Body of pancreas (tissue), 4 donors: ENCODE results near the gene MAPK9. TPM values are rescaled to one million over a fixed set of nuclear protein-coding genes. Genes with fewer than 3 reads are reported as not detected.

ENCODE experiments used
- ATAC-seq: fragments of 150-250 bp; one replicate; pipeline ENCODE4 v1.9.1; 2016
- DNase-seq, 4 donors: peaks; one replicate each; pipeline ENCODE4 v3.0.0-alpha.2; 2019
- H3K27ac ChIP-seq, 4 donors: fragments of 200-600 bp; sonication (generic); 1 replicate in 3 of 4; 2 replicates in 1 of 4; pipeline versions ENCODE4 v1.5.1 to v1.6.1; 2016 to 2019; ENCODE audit warnings: mild to moderate bottlenecking in 1 of 4, mixed read lengths in 1 of 4, moderate library complexity in 1 of 4
- H3K27me3 ChIP-seq, 2 donors: fragments of 200-600 bp; sonication (generic); one replicate each; pipeline ENCODE4 v1.6.0; 2016; ENCODE audit warnings: mild to moderate bottlenecking in 1 of 2
- H3K36me3 ChIP-seq, 2 donors: fragments of 200-600 bp; sonication (generic); replicated peaks in 1 of 2; 2 replicates each; pipeline ENCODE4 v1.5.1; 2016; ENCODE audit warnings: low read depth in 2 of 2; ENCODE audit not compliant: insufficient read depth in 1 of 2
- H3K4me1 ChIP-seq: fragments of 200-600 bp; sonication (generic); one replicate; pipeline ENCODE4 v1.6.0; 2016
- H3K4me3 ChIP-seq, 2 donors: fragments of 200-600 bp; sonication (generic); 1 replicate in 1 of 2; 2 replicates in 1 of 2; pipeline ENCODE4 v1.5.1; 2016 to 2019
- H3K9me3 ChIP-seq, 3 donors: fragments of 200-600 bp; sonication (generic); 1 replicate in 2 of 3; 2 replicates in 1 of 3; pipeline ENCODE4 v1.5.1; 2016
- POLR2A ChIP-seq, 3 donors: fragments of 450-650 bp; IDR thresholded peaks; one replicate each; pipeline ENCODE4 v1.6.1; 2016; ENCODE audit warnings: antibody characterized with exemption in 3 of 3, mild to moderate bottlenecking in 2 of 3
- WGBS, 2 donors: methylation state at CpG; one replicate each; pipeline ENCODE4 v1.1.5; 2017; 5-methylcytosine and 5-hydroxymethylcytosine counted together
- intact Hi-C: fragments of 100-400 bp; cut with DNase I; formaldehyde crosslinking; loops from one replicate; pipeline ENCODE4 v1.15.1; 2023
- total RNA-seq, 2 donors: library from RNA; depleted of rRNA; stranded (reverse); fragments of >200 nt; gene quantifications; one replicate each; pipeline ENCODE4 v1.1.0, GENCODE V29; 2016
- TF ChIP-seq, protein P1 (sequence below), 7 experiments: fragments of 450-650 bp in 4 of 7; fragments of 200-600 bp in 3 of 7; sonication (generic) in 3 of 7; IDR thresholded peaks; one replicate each; pipeline ENCODE4 v1.5.1; 2016 to 2019; ENCODE audit warnings: antibody characterized with exemption in 7 of 7

Gene MAPK9
- total RNA-seq, 2 donors from 2014 or later = 20.4 to 33.2 TPM

DNA sequence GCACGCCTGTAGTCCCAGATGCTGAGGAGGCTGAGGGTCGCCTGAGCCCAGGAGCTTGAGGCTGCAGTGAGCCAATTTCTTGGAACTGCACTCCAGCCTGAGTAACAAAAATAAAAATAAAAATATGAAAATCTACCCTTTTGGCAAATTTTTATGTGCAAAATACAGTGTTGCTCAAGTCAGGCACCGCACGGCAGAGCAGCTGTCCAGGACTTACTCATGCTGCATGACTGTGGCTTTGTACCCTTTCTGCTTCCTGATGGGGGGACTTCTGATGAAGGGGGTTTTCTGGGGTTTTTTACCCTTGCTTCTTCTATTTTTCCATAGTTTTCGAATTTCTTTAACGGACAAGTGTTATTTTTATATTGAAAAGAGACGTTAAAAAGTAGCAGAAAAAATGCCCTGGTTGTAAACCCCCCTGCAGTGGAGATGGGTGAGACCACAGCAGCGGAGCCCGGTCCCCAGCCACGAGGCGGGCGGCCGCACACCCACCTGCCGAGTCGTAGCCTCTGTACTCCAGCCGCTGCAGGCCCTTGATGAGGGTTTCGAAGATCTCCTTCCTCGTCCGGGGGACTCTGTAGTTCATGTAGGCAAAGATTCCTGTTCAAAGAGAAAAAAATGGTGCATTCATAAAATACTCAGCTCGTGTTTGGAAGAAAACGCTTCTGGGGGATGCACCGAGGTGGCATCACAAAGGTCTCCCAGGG, 46.3 kb upstream of the MAPK9 start:
- H3K27me3 ChIP-seq = no peaks in the 10 kb centered on the region
- intact Hi-C loops = no loop called here
- no peaks in the 10 kb centered on the region for H3K36me3 ChIP-seq
- 89 to 90% methylated on average over 22 of the region's 22 CpGs for WGBS, 2 donors
- TF ChIP-seq, protein P1, sequence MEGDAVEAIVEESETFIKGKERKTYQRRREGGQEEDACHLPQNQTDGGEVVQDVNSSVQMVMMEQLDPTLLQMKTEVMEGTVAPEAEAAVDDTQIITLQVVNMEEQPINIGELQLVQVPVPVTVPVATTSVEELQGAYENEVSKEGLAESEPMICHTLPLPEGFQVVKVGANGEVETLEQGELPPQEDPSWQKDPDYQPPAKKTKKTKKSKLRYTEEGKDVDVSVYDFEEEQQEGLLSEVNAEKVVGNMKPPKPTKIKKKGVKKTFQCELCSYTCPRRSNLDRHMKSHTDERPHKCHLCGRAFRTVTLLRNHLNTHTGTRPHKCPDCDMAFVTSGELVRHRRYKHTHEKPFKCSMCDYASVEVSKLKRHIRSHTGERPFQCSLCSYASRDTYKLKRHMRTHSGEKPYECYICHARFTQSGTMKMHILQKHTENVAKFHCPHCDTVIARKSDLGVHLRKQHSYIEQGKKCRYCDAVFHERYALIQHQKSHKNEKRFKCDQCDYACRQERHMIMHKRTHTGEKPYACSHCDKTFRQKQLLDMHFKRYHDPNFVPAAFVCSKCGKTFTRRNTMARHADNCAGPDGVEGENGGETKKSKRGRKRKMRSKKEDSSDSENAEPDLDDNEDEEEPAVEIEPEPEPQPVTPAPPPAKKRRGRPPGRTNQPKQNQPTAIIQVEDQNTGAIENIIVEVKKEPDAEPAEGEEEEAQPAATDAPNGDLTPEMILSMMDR (IDR thresholded peaks at IDR 0.05) = no peak
- TF ChIP-seq POLR2A (IDR thresholded peaks at IDR 0.05) = no peak
- H3K4me3 ChIP-seq = no peak overlapping the region
- DNase-seq = no peak
- no peak for ATAC-seq
- no peak overlapping the region for H3K27ac ChIP-seq
- H3K4me1 ChIP-seq = peaks cover 11% of the 10 kb centered on the region
- H3K9me3 ChIP-seq = no peaks in the 10 kb centered on the region

DNA sequence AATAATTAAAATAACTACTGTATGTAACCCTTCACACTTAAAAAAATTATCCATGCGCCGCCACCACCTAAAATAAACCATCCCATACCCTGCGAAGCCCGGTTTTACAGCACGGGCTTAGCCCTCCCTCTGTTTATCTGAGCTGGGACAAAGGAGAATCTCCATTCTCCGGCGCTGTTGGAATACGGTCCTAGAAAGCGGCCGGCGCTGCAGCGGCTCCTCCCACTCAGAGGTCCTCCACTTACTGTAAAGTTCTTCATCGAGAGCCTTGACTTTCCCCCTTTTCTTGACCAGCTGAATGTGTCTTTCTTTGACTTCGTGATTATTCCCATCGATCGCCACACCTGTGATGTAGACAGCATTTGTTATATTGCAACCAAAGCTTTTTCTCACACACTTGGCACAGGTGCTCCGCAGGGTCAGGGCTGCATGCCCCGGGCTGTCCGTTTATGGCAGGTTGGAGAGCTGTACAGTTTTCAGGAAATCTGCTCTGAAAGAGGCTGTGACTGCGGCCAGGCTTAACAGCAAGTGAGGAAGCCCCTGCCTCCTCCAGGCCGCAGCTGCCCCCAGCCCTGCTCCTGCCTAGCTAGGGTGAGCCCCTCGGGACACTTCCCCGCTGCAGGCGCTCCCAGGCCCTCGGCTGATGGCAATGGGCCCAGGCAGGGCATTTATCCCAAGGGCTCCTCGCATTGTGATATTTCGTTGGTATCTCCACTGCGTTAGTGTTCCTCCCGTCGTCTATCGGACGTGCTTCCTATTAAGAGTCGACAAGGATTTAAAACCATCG, 44.5 kb upstream of the MAPK9 start:
- H3K27me3 ChIP-seq = no peaks in the 10 kb centered on the region
- H3K4me3 ChIP-seq = no peak overlapping the region
- TF ChIP-seq, protein P1 (IDR thresholded peaks at IDR 0.05) = no peak
- no peak for TF ChIP-seq POLR2A (IDR thresholded peaks at IDR 0.05)
- DNase-seq = peak; percentile 40 to 65 (median 48)
- H3K9me3 ChIP-seq = no peaks in the 10 kb centered on the region
- H3K27ac ChIP-seq = peak overlapping the region in 1 of 4 donors; percentile 16
- H3K4me1 ChIP-seq = peaks cover 16% of the 10 kb centered on the region
- peak; percentile 54 for ATAC-seq
- WGBS, 2 donors = 51 to 58% methylated on average over 34 of the region's 34 CpGs
- intact Hi-C loops = no loop called here
- no peaks in the 10 kb centered on the region for H3K36me3 ChIP-seq

DNA sequence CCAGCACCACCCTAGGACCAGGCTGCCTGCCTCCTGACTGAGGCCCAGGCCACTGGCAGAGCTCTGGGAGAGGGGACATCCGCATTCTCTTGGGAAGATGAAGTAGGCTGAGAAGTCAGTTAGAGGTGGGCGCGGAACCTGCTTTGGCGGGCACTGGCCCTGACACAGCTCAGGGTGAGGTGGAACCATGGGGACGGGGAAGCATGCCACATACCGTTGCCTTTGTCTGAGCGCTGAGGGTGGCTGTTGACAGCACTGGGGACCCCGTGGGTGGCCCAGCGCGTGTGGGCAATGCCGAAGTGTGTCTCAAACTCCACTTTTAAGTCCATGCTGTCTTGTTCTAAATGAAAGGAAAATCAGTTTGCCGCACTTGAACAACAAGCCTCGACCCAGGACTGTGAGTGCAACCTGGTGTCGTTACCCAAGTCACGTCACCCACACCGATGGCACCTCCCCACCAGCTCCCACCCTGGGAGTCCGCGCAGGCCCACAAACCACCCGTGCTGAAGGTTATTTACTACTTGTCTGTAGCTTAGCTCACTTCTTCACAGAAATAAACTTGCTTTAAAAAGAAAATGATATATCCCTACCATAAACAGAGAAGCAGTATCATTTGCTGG, 43.8 kb upstream of the MAPK9 start:
- Histone ChIP-seq H3K4me3 (no peak overlapping the region), H3K4me1 (peaks cover 23% of the 10 kb centered on the region), H3K27me3 (no peaks in the 10 kb centered on the region), H3K27ac (no peak overlapping the region), H3K9me3 (no peaks in the 10 kb centered on the region), H3K36me3 (no peaks in the 10 kb centered on the region)
- WGBS, 2 donors = 87 to 90% methylated on average over 18 to 19 of the region's 19 CpGs
- TF ChIP-seq, protein P1 (IDR thresholded peaks at IDR 0.05) = no peak
- no peak for TF ChIP-seq POLR2A (IDR thresholded peaks at IDR 0.05)
- ATAC-seq (no peak), DNase-seq (no peak)
- intact Hi-C loops = no loop called here

DNA sequence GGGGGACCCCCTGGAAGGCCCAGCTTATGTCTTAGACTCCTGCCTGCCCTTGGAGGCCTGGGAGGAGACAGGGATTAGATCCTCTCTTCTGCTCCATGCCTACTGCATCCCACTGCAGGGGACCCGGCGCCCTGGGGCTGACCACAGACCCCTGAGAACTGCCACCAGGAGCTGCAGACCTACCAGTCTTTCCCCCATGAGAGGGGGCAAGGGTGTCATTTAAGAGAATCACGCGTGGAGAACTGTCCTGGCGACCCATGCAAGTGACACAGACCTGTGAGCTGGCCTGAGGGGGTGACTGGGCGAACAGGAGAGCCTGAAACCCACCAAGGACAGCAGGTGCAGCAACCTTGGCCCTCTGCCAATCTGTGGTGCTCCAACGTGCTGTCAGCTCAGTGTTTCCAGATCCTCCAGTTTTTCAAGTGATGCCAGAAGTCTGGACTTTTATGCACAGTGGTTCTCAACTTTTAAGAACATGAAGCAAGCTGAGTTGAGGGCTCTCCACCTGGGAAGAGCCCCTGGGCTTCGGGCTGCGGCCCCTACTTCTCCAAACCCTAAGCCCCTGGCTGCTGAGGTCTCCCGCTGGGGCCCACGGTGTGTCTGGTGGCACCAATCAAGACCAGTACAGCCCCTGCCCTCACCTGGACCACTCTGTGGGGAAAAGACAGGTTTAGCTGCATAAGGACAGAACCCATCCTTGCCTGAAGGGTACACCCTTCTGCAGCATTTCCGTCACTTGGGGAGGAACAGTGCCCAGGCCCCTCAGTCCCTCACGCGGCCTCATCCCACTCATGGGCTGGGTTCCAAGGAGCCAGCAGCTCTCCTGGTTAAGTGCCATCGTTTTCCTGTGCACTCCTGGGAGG, 43.1 kb upstream of the MAPK9 start:
- no peak for ATAC-seq
- no peak for DNase-seq
- Histone ChIP-seq H3K27ac (no peak overlapping the region), H3K36me3 (no peaks in the 10 kb centered on the region), H3K4me1 (peaks cover 31% of the 10 kb centered on the region), H3K27me3 (no peaks in the 10 kb centered on the region), H3K4me3 (no peak overlapping the region), H3K9me3 (no peaks in the 10 kb centered on the region)
- intact Hi-C loops = no loop called here
- TF ChIP-seq, protein P1 (IDR thresholded peaks at IDR 0.05) = no peak
- no peak for TF ChIP-seq POLR2A (IDR thresholded peaks at IDR 0.05)
- WGBS, 2 donors = 74 to 75% methylated on average over 6 to 15 of the region's 15 CpGs
